ENCODE data around the gene VAV2.
A peak's percentile ranks its signal among the peaks of the same experiment; 100 is the strongest.
"Not testable (repeated sequence)": the region's sequence is repeated elsewhere in the genome, so short reads cannot be mapped to it uniquely, and the experiment has no call there.

The VAV2 gene

DNA sequence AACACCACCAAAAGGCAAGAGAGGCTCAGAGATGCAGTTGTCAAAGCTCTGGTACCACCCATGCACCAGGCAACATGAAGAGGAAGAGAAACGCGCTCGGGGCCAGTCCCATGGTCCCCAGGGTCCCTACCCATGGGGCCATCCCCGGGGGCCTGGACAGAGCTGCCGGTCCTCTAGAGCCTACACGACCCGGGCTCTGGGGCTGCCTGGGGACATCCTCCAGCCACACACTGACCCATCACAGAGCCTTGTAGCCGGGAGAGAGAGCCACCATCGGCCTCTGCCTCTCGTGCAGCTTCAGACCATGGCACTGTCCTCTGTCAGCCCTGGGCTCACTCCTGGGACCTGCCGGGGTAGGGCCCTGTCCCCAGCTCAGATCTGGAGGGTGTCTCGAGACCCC is 23.7 kb downstream of the VAV2 start:
- DNase-seq = no peak

GRCh38 chr9:133967024-133967741 is 24.9 kb downstream of the VAV2 start:
- peak; percentile 84 for DNase-seq

- no peak for DNase-seq
Observed at GRCh38 chr9:133964463-133964862, 27.7 kb downstream of the VAV2 start.

DNA sequence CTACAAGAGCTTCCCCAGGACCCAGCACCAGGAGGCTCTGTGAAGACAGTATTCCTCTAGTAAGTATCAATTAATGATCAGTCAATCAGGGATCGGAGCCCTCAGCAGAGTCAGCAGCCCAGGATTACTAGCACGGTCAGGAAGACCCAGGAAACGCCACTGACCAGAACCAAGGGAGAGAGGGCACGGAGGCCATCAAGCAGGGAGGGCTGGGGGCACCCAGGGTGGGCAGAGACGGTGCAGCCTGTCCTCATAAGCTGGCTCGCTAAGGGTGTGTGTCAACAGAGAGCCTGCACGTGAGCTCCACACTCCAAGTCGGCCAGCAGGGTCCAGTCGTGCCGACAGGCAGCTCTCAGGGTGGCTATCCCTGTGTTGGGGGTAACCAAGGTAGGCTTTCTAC is 29.0 kb downstream of the VAV2 start:
- DNase-seq = no peak

GRCh38 chr9:133962341-133962740 is 29.8 kb downstream of the VAV2 start:
- DNase-seq = no peak

DNA sequence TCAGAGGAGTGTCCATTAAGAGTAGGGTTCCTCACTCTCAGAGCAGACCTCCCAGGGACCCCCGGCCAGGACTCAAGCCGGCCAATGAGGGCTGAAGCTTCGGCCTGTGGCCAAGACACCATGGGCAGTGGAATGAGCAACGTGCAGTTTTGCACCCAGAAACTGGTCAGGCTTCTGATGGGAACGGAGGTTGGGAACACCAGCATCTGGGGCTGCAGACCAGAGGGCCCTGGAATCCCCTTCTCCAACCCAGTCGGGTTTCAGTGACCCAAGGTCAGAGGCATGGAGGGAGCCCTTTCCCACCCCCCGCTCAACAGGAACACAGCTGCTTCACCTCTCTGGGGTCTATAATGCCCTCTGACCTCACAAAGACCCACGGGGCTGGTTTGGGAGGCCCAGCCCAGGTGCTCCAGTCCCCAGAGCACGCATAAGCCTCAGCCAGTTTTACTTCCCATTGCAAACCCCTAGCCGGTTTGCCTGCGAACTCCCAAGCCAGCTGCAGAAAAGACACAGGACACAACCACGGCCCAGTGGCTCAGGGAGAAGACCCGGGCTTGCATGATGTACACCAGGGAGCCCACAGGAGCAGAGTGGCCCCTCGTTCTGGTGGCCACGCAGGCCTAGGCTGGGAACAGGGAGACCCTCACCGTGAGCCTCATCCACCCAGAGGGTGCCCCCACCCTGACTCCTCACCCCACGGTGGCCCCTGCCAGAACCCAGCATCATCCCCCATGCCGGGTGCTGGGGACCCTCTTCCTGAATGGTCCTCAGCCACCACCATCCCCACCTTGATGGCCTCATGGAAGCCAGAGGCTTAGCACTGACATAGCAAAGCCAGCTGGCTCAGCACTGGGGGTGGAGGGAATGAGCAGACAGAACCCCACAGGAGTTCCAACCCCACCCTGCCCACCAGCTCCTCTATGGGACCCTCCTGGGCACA is 30.6 kb downstream of the VAV2 start:
- DNase-seq = no peak

DNA sequence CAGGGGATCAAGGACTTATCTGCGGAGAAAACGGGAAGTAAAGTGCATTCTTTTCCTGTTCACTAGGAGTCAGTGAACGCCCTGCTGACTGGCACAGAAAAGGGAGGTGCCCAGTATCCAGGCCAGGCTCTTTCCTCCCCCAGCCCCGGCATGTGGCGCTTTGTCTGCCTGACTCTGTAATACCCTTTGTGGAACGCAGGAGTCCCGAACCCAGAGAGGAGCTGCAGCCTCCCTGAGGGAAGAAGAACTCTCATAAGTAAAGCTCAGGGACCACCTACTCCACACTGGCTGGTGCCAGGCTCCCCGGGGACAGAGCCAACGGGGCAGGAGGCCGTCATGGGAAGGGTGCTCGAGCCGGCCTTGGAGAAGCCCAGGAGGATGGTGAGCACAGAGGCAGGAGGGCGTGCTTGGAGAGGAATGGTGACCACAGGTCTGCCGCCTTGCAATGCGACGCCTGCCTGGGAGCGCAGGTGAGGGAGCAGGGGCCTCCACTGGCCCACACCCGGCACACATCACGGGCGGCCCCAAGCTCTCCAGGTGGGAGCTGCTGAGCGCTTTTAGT is 31.5 kb downstream of the VAV2 start:
- no peak for DNase-seq

GRCh38 chr9:133959966-133960567 is 32.1 kb downstream of the VAV2 start:
- DNase-seq = no peak

DNA sequence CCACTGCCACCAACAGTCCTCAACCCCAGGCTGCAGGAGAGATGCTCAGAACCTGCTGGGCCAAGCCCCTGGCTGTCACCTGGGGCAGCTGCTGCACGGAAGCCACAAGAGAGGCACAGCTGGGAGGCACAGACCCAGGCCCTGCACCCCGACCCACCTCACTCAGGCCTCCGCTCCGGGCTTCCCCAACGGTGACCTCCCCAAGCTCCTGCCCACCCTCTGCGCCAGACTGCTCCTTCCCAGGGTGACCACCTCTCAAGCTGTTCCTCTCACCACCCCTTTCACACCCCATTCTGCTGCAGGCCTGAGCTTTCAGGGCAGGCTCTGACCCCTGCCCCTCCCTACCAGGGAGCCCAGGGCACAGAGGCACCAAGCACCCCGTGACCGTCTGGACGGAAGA is 33.0 kb downstream of the VAV2 start:
- no peak for DNase-seq

DNA sequence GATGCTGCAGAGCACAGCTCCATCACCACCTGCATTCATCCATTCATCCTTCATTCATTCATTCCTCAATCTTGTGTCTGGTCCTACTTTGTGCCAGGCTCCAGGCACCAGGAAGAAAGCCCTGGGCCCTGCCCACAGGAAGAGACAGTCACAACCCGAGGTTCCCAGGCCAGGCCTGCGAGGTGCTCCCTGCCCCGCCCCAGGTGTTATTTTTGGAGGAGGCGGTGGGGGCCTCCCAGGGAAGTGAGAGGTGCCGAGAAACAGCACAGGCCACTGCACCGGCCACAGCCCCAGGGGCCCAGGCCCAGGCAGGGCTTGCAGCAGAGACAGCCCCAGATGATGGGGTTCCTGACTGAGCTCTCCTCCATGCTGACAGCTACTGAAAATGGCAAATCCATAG is 33.4 kb downstream of the VAV2 start:
- no peak for DNase-seq

DNA sequence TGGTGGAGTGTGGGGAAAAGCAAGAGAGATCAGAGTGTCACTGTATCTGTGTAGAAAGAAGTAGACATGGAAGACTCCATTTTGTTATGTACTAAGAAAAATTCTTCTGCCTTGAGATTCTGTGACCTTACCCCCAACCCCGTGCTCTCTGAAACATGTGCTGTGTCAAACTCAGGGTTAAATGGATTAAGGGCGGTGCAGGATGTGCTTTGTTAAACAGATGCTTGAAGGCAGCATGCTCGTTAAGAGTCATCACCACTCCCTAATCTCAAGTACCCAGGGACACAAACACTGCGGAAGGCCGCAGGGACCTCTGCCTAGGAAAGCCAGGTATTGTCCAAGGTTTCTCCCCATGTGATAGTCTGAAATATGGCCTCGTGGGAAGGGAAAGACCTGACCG is 34.4 kb downstream of the VAV2 start:
- DNase-seq = not testable (repeated sequence)

- DNase-seq = no peak
Observed at GRCh38 chr9:133957328-133957727, 34.8 kb downstream of the VAV2 start.

DNA sequence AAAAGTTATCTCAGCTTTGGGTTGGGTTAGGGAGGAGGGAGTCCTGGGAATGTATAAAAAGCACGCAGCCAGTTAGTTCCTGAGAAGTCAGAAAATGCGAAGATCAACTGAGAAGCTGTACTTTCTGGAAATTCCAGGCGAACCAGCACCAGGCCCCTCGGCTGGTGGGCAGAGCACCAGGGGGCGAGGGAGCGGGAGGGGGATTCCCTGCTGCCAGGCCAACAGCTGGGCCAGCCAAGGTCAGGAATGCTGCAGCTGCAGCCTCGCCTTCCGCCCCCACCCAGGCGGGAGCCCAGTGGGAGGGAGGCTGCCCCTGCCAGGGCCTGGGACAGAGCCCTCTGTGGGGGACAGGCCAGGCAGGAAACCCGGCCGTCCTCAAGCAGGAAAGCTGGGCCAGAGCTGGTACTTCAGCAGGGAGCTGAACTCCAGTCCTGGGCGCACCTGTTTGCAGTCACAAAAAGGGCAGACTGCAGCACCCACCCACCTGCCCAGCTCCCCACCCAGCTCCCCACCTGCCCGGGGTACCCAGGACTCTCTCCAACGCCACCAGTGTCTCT is 35.5 kb downstream of the VAV2 start:
- peak; percentile 31 for DNase-seq

- no peak for DNase-seq
Observed at GRCh38 chr9:133955821-133956411, 36.2 kb downstream of the VAV2 start.

DNA sequence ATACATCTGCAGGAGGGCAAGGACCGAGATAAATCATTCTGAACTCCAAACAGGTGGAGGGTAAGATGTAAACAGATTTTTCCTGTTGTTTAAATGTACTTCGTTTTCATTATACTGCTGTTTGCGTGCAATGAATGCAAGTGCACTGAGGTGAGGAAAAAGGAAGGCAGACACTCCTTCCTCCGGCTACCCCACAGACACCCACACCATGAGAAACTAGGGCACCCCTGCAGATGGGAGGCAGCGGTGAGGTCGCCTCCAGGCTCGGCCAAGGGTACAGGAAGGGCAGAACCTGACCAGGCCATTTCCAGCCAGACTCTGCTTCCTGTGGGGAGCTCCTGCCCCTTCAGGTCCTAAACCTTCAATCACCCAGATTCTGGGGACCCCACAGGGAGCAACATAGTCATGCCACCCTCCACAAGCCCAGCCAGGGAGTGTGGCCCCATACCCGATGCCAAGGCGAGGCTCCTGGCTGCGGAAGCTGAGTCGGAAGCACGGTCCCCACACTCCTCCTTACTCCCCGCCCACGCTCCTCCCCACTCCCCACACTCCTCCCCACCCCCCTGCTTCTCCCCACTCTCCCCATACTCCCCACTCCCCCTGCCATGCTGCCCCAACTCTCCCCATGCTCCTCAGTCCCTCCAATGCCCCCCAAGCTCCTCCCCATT is 37.1 kb downstream of the VAV2 start:
- DNase-seq = no peak

DNA sequence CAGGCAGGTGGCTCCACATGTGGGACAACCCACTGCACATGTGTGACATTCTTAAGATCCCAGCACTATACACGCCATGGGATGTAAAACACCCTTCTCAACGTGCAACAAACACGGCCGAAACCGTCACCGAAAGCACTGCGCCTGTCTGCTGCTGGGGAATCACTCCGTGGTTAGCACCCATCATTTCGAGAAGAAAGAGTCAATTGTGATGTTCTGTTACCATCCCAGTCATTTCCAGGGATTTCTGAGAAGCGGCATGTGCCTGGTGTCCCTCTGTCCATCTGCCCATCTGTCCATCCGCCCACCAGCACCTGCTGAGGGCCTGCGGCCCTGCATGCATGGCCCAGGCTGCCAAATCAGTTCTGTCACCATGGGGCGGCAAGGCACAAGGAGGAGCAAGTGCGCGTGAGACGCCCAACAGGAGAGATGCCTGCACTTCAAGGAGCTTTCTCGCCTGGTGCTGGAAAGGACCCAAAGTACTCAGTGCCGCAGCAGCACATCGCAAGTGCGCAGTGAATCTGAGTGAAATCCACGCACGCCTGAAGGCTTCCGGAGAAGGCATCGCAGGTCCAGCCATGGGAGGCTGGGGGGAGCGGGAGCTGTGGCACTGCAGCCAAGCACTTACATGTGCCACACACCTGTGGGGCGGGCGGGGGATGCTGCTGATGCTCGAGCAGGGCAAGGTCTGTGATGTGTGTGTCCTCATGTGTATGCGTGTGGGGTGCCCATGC is 38.0 kb downstream of the VAV2 start:
- DNase-seq = no peak

DNA sequence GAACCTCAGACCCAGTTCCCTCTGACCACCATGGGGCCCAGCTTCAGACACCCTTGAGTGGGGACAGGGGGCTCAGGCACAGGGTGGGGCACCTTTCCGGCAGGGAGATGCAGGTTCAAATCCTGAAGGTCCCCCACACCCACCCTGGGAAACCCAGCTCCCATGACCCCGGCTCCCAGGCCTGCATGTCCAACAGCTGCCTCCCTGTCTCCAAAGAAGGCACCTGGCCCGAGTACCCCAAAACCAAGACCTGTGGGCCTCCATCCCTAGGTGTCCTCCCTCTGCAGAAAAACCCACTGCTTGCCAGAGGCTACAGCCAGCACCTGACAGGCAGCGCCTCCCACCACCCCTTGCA is 38.5 kb downstream of the VAV2 start:
- no peak for DNase-seq

GRCh38 chr9:133952598-133953550 is 39.2 kb downstream of the VAV2 start:
- DNase-seq = no peak

DNA sequence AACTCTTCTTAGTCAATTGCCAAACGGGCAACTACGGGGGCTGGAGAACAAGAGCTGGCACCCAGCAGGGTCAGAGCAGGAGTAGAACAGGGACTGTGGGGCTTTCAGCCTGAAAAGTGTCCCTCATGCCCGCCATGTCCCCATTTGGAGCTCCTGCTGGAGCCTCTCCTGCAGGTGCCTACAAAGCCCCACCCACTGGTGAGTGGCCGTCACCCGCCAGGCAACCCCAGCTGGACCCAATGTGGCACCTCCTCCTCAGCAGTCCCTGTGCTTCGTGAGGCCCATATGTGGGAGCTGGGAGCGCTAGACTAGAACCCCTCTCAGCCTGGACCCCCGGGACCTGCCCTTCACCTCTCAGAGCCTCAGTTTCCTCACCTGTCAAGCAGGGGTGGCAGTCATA is 40.9 kb downstream of the VAV2 start:
- DNase-seq = no peak

GRCh38 chr9:133950629-133951111 is 41.5 kb downstream of the VAV2 start:
- no peak for DNase-seq

All from EL (cell line).